Tibial artery (tissue), 4 donors: ENCODE results near the gene ARTN.

Experiments
- DNase-seq, 2 donors: peaks; one replicate each; pipeline ENCODE4 v3.0.0-alpha.2; 2019
- H3K27ac ChIP-seq, 2 donors: fragments of 200-600 bp; sonication (generic) in 1 of 2; 1 replicate in 1 of 2; 2 replicates in 1 of 2; pipeline ENCODE4 v1.5.1; 2018 to 2019; ENCODE audit warnings: mild to moderate bottlenecking in 1 of 2
- H3K27me3 ChIP-seq, 2 donors: fragments of 200-600 bp; sonication (generic) in 1 of 2; one replicate each; pipeline versions ENCODE4 v1.5.1 to v1.6.0; 2016 to 2019
- H3K36me3 ChIP-seq, 3 donors: fragments of 200-600 bp; sonication (generic) in 2 of 3; one replicate each; pipeline ENCODE4 v1.5.1; 2016 to 2019; ENCODE audit warnings: mild to moderate bottlenecking in 2 of 3
- H3K4me1 ChIP-seq, 4 donors: fragments of 200-600 bp; sonication (generic) in 2 of 4; 1 replicate in 3 of 4; 2 replicates in 1 of 4; pipeline ENCODE4 v1.5.1; 2016 to 2019
- H3K4me3 ChIP-seq, 2 donors: fragments of 200-600 bp; sonication (generic) in 1 of 2; 1 replicate in 1 of 2; 2 replicates in 1 of 2; pipeline ENCODE4 v1.5.1; 2018 to 2019; ENCODE audit warnings: mild to moderate bottlenecking in 2 of 2
- H3K9me3 ChIP-seq, 3 donors: fragments of 200-600 bp; sonication (generic) in 1 of 3; one replicate each; pipeline ENCODE4 v1.5.1; 2016 to 2019
- CTCF ChIP-seq, 2 experiments: fragments of 200-600 bp in 1 of 2; fragments of 450-650 bp in 1 of 2; IDR thresholded peaks; one replicate each; pipeline ENCODE4 v1.5.1; 2017 to 2019; ENCODE audit warnings: antibody characterized with exemption in 2 of 2, mild to moderate bottlenecking in 1 of 2, moderate library complexity in 1 of 2
- intact Hi-C: fragments of 100-400 bp; cut with DNase I; formaldehyde crosslinking; loops from one replicate; pipeline ENCODE4 v1.15.0; 2023; ENCODE audit warnings: low total_unique reads

ARTN gene

GRCh38 chr1:43956234-43956633, 22.6 kb downstream of the ARTN start:
- H3K9me3 ChIP-seq = no peaks in the 10 kb centered on the region
- no peak overlapping the region for H3K4me3 ChIP-seq
- intact Hi-C loops = no loop called here
- no peak for DNase-seq
- no peak for TF ChIP-seq CTCF (IDR thresholded peaks at IDR 0.05)
- no peaks in the 10 kb centered on the region for H3K4me1 ChIP-seq
- no peaks in the 10 kb centered on the region for H3K27me3 ChIP-seq
- no peak overlapping the region for H3K27ac ChIP-seq
- peaks cover 34 to 60% (median 52%) of the 10 kb centered on the region in 3 donors for H3K36me3 ChIP-seq

- intact Hi-C loops = no loop called here
- Histone ChIP-seq H3K27ac (no peak overlapping the region), H3K4me1 (no peaks in the 10 kb centered on the region), H3K9me3 (no peaks in the 10 kb centered on the region), H3K4me3 (no peak overlapping the region), H3K36me3 (peaks cover 34 to 73% (median 65%) of the 10 kb centered on the region in 3 donors), H3K27me3 (no peaks in the 10 kb centered on the region)
- TF ChIP-seq CTCF (IDR thresholded peaks at IDR 0.05) = no peak
- DNase-seq = no peak
Observed at GRCh38 chr1:43957407-43958040, 23.9 kb downstream of the ARTN start.

- no peak for DNase-seq
- Histone ChIP-seq H3K27ac (no peak overlapping the region), H3K27me3 (no peaks in the 10 kb centered on the region), H3K9me3 (no peaks in the 10 kb centered on the region), H3K36me3 (peaks cover 34 to 83% (median 76%) of the 10 kb centered on the region in 3 donors), H3K4me1 (no peaks in the 10 kb centered on the region), H3K4me3 (no peak overlapping the region)
- intact Hi-C loops = no loop called here
- no peak for TF ChIP-seq CTCF (IDR thresholded peaks at IDR 0.05)
Observed at GRCh38 chr1:43958351-43959255, 25.0 kb downstream of the ARTN start.

GRCh38 chr1:43960798-43961197, 27.2 kb downstream of the ARTN start:
- no peak for TF ChIP-seq CTCF (IDR thresholded peaks at IDR 0.05)
- DNase-seq = no peak
- Histone ChIP-seq H3K27me3 (no peaks in the 10 kb centered on the region), H3K36me3 (peaks cover 34 to 96% (median 82%) of the 10 kb centered on the region in 3 donors), H3K4me1 (no peaks in the 10 kb centered on the region), H3K27ac (no peak overlapping the region), H3K9me3 (no peaks in the 10 kb centered on the region), H3K4me3 (no peak overlapping the region)
- intact Hi-C loops = no loop called here

- Histone ChIP-seq H3K27ac (no peak overlapping the region), H3K9me3 (no peaks in the 10 kb centered on the region), H3K36me3 (peaks cover 30 to 96% (median 82%) of the 10 kb centered on the region in 3 donors), H3K4me1 (no peaks in the 10 kb centered on the region), H3K4me3 (no peak overlapping the region), H3K27me3 (no peaks in the 10 kb centered on the region)
- no peak for DNase-seq
- intact Hi-C loops = no loop called here
- no peak for TF ChIP-seq CTCF (IDR thresholded peaks at IDR 0.05)
Observed at GRCh38 chr1:43961692-43962091, 28.1 kb downstream of the ARTN start.
